GM12864 (cell line): Measurements from ENCODE around the gene ARRDC4.

ENCODE experiments used
- DNase-seq: peaks from one replicate; pipeline ENCODE4 v3.0.0-alpha.2; 2011; ENCODE audit warnings: low read depth
- H3K4me3 ChIP-seq: 2 replicates; pipeline ENCODE4 v1.5.1; 2011; ENCODE audit warnings: mild to moderate bottlenecking, low read depth, low read length, control low read depth
- CTCF ChIP-seq: IDR thresholded peaks from 2 replicates; pipeline ENCODE4 v1.5.1; 2011; ENCODE audit warnings: low read depth, mild to moderate bottlenecking, moderate library complexity, low read length, control low read depth, inconsistent platforms; ENCODE audit errors: missing control alignments

ARRDC4 gene

DNA sequence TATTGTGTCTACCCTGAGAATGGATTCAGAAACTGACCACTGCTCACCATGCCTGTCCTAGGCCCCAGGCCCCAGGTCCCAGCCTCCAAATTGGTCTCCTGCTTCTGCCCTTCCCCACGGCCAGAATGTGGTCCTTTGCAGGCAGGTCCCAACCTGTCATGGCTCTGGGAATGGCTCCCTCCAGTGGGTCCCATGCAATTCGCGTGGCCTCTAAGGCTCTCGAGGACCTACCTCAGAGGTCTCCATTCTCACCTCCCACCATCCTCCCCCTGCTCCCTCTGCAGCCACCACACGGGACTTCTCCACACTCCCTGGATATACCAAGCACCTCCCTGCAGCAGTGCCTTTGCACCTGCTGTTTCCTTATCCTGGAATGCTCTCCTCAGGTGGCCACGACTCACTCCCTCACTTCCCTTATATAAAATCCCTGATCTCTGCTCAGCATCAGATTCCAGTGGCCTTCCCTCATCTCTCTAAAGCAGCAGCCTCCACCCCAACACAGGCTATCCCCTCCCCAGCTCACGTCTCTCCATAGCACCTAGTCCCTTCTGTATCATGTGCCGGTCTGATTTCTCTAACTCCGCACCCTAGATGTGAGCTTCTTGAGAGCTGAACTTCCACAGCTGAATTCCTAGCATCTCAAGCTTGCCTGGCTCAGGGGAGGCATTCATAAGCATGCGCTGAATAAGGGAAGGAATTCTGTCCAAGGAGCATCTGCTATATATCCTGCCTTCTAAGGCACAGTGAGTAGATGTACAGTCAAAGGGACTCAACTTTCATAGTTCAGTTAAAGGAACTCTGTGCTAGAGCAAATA, 56.9 kb downstream of the ARRDC4 start:
- H3K4me3 ChIP-seq: no peak overlapping the region
- no peak for TF ChIP-seq CTCF
- no peak for DNase-seq

GRCh38 chr15:98018761-98019351, 58.4 kb downstream of the ARRDC4 start:
- TF ChIP-seq CTCF: no peak
- no peak overlapping the region for H3K4me3 ChIP-seq
- DNase-seq: no peak
